Peyer's patch (tissue), 4 donors: ENCODE measurements around the gene ACY1.

Experiments used
- CTCF ChIP-seq, 6 experiments: fragments of 450-650 bp in 4 of 6; fragments of 200-600 bp in 2 of 6; sonication (generic) in 1 of 6; IDR thresholded peaks; one replicate each; pipeline ENCODE4 v1.5.1; 2017 to 2019; ENCODE audit warnings: antibody characterized with exemption in 6 of 6, mild to moderate bottlenecking in 3 of 6, moderate library complexity in 1 of 6
- POLR2A ChIP-seq, 2 donors: fragments of 450-650 bp; IDR thresholded peaks; one replicate each; pipeline ENCODE4 v1.5.1; 2017; ENCODE audit warnings: antibody characterized with exemption in 2 of 2, mild to moderate bottlenecking in 2 of 2, moderate library complexity in 2 of 2

GRCh38 chr3:51940648-51941462, 42.5 kb upstream of the ACY1 start:
- TF ChIP-seq CTCF (IDR thresholded peaks at IDR 0.05), result no peak
- no peak for TF ChIP-seq POLR2A (IDR thresholded peaks at IDR 0.05)
